Gastroesophageal sphincter (tissue), 3 donors: ENCODE data around the gene UBE2G2.

Source experiments
- CTCF ChIP-seq, 4 experiments: fragments of 200-600 bp in 2 of 4; fragments of 450-650 bp in 2 of 4; sonication (generic) in 1 of 4; IDR thresholded peaks; one replicate each; pipeline ENCODE4 v1.5.1; 2017 to 2019; ENCODE audit warnings: antibody characterized with exemption in 4 of 4, mild to moderate bottlenecking in 2 of 4, moderate library complexity in 2 of 4
- EP300 ChIP-seq: sonication (generic); formaldehyde crosslinking; IDR thresholded peaks from one replicate; pipeline ENCODE4 v1.6.1; 2017; ENCODE audit warnings: antibody characterized with exemption, mild to moderate bottlenecking
- POLR2A ChIP-seq, 2 donors: fragments of 450-650 bp; IDR thresholded peaks; one replicate each; pipeline ENCODE4 v1.6.1; 2017; ENCODE audit warnings: antibody characterized with exemption in 2 of 2, mild to moderate bottlenecking in 2 of 2, moderate library complexity in 1 of 2
- POLR2AphosphoS5 ChIP-seq: sonication (generic); formaldehyde crosslinking; IDR thresholded peaks from one replicate; pipeline ENCODE4 v1.6.1; 2017; ENCODE audit warnings: antibody characterized with exemption

- TF ChIP-seq EP300 = no peak
- TF ChIP-seq CTCF (IDR thresholded peaks at IDR 0.05) = no peak
- no peak for TF ChIP-seq POLR2A (IDR thresholded peaks at IDR 0.05)
- TF ChIP-seq POLR2AphosphoS5 = no peak
These were observed 39.2 kb upstream of the UBE2G2 start for GRCh38 chr21:44840771-44841170.
